ENCODE results near the gene PTX4.
"Not testable (repeated sequence)": the region's sequence is repeated elsewhere in the genome, so short reads cannot be mapped to it uniquely, and the experiment has no call there.

Gene PTX4

DNA sequence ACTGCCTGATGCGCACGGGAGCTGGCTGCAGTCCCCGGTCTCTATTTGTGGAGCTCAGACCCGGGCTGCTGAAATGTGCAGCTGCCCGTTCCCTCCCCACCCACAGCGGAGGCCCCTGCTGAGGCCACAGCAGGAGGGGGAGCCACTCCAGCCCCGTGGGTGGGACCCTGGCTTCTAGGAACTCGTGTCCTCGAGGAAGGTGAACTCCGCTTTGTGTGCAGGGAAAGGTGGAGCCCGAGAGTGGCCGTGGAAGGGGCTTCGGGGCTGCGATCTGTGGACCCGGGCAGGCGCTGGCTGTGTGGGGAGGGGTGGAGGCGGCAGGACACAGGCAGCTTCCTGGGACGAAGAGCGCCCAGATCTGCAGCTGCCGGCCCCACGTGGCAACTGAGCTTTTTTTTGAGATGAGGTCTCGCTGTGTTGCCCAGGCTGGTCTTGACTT, 47.3 kb downstream of the PTX4 start:
- DNase-seq = no peak

DNA sequence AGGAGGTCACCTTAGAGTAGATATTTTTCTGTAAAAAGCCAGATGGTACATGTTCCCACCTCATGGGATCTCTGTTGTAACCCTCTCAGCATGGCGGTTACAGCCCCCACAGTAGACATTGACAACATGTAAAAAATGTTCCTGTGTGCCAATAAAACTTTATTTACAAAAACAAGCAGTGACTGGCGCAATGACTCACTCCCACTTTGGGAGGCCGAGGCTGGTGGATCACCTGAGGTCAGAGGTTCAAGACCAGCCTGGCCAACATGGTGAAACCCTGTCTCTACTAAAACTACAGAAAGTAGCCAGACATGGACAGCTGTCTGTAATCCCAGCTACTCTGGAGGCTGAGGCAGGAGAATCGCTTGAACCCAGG, 49.1 kb downstream of the PTX4 start:
- not testable (repeated sequence) for DNase-seq

- DNase-seq = no peak
These were observed 49.6 kb downstream of the PTX4 start for GRCh38 chr16:1439058-1439698.

DNA sequence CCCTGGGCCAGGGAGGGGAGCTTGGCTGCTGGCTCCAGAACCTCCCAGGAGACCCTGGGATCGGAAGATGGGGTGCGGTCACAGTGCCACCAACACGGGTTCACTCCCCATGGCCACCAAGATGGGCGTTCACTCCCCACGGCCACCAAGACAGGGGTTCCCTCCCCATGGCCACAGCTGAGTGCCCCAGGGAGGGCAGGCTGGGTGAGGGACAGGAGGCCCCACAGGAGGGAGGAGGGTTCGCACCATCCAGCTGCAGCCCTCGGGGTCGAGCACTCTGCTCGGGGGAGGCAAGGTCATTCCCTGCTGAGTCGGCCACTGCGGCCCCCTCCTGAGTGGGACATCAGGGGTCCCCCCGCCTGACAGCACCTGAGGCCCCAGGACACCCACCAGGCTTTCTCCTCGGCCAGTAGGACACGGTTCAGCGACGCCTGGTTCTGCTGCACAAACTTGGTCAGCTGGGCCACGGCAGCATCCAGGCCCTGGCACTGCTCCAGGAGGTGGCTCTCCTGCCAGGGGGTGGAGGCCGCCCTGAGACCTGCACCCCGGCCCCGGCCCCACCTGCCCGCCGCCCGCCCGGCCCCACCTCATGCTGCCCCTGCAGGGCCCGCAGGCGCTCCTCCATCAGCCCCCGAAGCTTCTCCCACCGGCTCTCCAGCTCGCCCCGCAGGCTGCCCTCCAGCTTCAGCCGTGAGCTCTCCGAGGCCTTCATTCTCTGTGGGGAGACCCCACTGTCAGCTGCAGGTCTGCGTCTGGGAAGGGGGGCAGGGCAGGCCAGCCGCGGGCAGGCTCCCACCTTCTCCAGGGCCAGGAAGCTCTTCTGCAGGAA, 50.3 kb downstream of the PTX4 start:
- no peak for DNase-seq

GRCh38 chr16:1437606-1438005, 51.1 kb downstream of the PTX4 start:
- DNase-seq = no peak

DNA sequence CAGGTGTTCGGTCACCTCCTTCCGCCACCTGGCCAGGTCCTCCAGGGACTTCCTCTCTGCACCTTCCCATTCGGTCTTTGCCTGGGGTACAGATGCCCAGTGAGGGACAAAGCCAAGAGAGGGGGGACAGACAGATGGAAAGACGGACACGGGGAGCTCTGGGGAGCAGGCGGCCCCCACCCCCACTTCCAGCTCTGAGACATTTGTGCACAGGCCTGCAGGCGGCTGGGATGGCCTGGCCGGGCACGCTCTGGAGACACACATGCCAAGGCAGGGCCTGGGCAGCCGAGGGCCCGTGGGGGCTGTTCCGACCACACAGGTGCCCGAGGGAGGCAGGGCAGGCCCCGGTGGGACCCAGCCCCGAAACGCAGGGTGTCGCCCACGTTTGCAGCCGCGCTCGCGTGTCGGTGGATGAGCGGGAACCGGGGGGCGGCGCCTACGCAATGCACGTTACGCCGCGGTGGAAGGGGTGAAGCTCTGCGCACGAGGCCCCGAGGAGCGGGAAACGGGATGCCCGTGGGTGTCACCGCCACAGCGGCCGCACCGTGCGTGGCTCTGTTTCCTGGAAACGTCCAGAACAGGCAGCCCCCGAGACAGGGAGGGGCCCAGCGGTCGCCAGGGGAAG, 51.9 kb downstream of the PTX4 start:
- no peak for DNase-seq

GRCh38 chr16:1435921-1436697, 52.6 kb downstream of the PTX4 start:
- DNase-seq = no peak

All from activated CD4-positive, alpha-beta T cell treated with anti-CD3 and anti-CD28 coated beads for 4 hours (primary cell).